ENCODE data around the gene NTRK1.

NTRK1 gene

DNA sequence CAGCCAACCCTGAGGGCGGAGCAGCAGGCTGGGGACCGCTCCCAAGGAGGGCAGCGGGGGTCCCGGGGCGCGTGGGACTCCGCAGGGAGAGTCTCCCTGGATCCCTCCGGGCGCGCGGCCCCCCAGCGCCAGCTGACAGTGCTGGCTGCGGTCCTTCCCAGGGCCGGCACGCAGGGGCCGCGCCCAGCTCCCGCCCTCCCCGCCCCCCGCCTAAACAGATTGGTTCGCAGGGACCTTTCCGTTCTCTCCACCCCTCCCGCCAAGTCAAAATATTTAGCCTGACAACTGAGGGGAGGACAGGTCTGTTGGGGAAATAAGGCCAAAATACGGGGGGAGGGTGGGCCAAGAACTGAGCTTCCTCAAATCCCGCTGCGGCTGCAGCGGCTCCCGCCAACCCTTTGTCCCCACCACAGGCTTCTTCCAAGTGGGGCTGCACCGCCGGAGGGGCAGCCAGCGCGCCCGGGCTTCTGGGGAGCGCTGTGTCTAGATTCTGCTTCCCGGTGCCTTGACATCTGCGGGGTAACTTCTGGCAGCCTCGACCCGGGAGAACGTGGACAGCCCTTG is 1.6 kb upstream of the NTRK1 start, which contains the start of gene INSRR:
INSRR (minus strand) TSS at position 159 of the 564 bp plus-strand sequence. CDS start 496 bp downstream, outside the sequence.
- DNase-seq = no peak

DNA sequence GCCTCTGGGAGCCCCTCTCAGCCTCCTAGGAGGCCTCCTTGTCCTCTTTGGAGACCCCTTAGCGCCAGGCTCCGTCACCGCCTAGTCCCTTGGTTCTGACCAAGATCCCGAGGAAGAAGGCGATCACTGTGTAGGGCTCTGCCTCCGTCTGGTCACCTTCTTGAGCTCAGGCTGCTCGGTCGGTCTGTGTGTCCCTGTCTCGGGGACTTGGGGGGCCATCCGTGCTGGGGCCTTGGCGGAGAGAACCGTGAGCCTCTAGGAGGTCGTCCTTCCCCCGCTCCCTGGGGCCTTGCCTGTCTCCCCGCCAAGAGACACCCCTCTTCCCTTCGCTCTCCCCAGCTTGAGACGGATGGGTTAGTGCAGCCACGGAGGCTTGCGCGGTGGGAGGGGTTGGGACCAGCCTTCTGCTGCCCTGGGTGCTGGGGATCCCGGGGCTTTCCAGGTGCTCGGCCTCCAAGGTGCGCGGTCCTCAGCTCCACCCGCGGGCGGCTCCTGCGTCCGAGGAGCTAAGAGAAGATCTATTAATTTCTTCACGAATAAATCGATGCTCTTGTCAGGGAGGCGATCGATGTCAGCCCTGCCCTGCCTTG is 1.0 kb upstream of the NTRK1 start:
- peak; percentile 5 for DNase-seq

DNA sequence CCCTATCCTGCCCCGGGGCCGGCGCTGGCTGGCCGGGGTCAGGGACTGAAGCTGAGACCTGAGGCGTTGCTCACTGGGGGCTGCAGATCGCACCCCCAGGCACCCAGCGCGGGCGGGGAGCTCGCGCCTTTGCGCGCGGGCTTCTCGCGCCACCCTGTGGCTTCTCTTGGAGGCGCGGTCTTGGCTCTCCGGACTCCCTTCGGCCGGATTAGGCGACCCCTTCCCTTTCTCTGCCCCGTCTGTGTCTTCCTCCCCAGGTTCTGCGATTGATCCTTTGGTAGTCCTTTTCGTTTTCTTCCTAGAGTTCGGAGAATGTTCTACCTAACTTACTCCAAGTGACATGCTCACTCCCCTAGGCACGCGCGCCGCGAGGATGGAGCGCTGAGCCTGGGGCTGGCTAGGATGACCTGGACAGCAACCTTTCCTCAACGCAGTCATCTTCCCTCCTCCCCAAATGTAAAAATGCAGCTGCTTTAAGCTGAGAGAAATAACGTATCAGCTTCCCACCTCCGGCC is 495 bp upstream of the NTRK1 start:
- peak; percentile 38 for DNase-seq

DNA sequence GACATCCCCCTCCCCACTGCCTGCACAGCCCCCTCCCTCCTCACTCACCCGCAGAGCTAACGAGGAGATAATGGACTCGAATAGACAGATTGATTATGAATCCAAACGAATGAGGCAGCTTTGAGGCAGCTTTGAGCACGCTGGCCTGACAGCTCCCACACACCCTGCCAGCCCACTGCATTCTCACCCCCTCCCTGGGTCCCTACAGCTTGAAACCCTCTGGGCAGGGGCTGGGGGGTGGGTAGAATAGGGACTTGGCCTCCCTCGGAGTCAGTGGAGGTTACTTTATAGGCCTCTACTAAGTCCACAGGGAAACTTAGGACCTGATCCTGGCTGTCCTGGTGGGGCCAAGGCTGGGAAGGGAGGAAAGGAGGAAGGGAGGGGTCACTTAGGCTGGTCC is 1.9 kb downstream of the NTRK1 start:
- no peak for DNase-seq

DNA sequence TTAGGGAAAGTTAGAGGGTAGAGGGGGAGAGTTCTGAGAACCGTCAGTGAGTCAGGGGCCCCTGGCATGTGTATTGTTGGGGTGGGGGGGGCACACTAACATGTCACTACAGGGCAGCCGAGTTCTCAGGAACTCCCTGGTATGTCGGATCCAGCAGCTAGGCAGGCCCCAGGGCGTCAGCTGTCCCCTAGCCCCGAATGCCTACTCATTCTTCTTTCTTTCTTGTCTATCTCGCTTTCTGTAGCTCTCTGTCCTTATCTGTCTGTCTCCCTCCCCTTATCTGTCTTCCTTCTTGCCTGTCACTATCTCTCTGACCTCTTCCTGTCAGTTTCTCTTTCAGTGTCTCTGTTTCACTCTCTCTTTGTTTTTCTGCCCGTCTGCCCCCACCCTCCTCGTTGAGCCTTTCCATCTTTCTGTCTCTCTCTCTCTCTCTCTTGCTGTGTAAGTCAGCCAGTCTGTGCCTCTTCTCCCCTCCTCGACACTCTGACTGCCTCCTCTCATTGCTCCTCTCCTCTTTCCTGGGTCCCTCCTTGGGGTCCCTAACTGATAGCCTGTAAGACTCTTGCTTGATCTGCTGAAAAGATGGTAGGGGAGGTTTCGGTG is 2.4 kb downstream of the NTRK1 start:
- DNase-seq = no peak

DNA sequence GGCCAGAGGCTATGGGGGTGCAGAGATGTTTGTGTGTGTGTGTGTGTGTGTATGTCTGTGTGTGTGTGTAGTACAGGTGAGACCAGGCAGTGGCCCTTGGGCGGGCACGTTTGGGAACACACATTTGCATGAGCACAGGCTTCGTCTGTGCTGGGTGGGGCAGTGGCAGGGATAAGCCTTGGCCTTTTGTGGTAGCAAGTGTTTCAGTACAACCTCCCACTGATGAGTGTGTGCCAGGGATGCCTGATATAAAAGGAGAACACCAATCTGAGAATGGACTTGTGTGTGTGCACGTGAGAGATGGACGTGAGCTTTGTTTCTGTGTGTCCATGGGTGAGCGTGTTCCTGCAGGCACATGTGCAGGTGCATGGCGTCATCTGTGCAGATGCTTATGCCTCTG is 3.0 kb downstream of the NTRK1 start:
- DNase-seq = no peak

DNA sequence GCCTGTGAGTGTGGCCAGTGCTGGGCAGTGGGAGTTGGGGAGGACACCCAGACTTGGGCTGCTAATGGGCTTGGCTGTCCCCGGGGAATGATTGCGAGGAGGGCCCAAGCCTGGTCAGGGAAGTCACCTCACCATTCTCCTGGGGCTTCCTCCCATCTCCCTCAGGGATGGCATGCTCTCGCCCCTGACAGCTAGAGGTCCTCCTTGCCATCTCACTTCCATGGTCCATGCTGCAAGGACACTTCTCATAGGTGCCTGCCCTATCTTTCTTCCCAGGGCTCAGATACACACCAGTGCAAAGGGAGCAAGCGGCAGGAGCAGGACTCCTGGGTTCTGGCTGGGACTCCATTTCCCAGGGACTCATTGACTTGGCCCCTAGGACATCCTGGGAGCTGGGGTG is 4.1 kb downstream of the NTRK1 start:
- no peak for DNase-seq

DNA sequence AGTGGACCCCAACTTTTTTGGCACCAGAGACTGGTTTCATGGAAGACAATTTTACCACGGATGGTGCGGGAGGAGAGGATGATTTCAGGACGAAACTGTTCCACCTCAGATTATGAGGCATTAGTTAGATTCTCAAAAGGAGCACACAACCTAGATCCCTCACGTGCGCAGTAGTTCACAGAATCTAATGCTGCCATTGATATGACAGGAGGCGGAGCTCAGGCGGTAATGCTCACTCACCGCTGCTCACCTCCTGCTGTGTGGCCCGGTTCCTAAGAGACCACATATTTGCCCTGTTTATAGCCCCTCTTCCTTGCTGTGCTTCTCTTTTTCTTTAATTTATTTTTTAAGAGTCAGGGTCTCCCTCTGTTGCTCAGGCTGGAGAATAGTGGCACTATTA is 4.6 kb downstream of the NTRK1 start:
- DNase-seq = no peak

DNA sequence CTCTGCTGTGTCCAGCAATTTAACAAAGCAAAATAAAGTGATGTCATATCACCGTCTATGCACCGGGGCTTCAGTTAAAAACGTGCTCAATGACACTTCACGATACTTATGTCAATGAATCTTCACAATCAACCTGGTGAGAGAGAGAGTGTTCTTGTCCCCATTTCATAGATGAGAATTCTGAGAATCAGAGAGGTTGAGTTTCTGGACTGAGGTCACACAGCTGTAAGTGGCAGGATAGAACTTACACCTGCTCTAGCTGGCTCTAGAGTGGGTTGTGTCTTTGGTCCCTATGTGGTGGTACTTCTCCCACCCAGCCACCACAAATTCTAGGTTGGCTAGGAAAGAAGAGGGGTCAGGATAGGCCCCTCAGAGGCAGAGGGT is 5.2 kb downstream of the NTRK1 start:
- no peak for DNase-seq

DNA sequence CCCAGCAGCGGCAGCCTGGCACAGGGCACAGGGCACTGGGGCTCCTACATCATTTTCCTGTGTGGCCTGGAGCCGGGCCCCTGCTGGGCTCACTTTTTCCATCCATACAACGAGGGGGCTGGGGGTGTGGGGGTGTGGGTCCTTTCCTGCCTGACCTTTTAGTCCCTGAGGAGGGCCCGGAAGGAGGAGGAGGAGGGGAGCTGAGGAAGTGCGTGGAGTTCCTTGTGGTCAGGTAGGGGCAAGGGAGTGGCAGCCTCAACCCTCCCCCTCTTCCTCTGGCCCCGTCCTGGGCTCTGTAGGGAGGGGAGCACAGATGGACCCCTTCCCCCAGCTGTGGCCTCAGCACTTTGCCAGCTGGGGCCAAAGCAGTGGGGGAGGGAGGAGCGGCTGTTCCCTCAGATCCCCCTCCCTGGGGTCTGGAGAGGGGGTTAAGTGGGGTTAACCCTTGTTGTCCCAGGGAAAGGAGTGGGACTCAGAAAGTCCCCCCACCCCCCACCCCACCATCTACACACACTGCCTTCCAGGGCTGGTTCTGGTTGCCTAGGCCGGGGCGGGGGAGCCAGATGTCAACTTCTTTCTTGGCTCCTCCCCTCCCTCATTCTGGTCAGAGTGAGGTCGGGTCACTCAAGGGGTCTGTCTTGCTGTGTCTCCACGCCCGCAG is 5.7 kb downstream of the NTRK1 start:
- no peak for DNase-seq

DNA sequence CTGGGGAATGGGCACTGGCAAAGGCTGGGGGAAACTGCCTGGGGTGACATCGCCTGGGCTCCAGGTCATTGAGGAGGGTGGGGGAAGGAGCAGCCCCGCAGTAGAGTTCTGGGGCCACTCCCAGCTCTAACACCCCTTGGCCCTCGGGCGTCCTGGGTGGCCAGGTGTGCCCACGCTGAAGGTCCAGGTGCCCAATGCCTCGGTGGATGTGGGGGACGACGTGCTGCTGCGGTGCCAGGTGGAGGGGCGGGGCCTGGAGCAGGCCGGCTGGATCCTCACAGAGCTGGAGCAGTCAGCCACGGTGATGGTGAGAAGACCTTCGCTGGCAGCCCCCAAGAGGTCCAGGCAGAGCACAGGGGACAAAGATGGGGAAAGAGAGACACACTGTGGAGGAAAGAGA is 7.7 kb downstream of the NTRK1 start:
- DNase-seq = no peak

DNA sequence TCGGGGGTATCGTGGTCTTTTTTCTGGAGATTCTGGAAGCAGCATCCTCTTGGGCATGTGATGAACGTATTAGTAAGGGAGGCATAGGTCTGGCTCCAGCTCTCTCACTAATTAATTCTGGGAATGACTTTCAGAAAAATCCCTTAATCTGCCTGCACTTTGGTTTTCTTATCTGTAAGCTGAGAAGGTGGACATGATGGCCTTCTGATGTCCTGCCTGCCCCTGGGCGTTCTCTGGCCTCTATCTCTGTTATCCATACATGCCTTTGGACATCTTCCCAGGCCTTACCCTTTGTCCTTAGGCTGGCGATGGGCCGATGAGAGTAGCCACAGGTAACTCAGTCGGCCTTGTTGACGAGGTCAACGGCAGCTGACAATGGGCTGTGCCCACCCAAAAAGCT is 8.8 kb downstream of the NTRK1 start:
- DNase-seq = no peak

DNA sequence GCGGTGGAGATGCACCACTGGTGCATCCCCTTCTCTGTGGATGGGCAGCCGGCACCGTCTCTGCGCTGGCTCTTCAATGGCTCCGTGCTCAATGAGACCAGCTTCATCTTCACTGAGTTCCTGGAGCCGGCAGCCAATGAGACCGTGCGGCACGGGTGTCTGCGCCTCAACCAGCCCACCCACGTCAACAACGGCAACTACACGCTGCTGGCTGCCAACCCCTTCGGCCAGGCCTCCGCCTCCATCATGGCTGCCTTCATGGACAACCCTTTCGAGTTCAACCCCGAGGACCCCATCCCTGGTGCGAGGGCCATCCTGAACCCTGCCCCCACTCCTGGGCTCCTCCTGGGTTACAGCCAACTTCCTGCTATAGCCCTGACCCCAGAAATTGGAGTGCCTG is 13.0 kb downstream of the NTRK1 start:
- DNase-seq = no peak

DNA sequence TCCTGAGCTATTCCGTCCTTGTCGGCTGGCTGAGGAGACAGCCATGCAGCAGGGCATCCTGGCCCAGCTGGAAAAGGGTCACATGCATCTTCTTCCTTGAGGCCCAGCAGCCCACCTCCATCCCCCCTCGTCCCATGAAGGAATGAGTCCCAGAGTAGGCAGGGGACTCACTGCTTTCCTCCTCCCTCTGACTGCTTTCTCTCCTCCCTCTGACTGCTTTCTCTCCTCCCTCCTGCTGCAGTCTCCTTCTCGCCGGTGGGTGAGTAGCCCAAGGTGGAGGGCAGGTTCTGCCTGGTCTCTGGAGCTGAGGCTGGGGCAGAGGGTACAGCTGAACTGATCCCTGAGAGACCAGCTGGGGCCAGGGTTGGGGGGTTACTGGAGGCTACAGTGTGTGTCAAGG is 13.5 kb downstream of the NTRK1 start:
- no peak for DNase-seq

DNA sequence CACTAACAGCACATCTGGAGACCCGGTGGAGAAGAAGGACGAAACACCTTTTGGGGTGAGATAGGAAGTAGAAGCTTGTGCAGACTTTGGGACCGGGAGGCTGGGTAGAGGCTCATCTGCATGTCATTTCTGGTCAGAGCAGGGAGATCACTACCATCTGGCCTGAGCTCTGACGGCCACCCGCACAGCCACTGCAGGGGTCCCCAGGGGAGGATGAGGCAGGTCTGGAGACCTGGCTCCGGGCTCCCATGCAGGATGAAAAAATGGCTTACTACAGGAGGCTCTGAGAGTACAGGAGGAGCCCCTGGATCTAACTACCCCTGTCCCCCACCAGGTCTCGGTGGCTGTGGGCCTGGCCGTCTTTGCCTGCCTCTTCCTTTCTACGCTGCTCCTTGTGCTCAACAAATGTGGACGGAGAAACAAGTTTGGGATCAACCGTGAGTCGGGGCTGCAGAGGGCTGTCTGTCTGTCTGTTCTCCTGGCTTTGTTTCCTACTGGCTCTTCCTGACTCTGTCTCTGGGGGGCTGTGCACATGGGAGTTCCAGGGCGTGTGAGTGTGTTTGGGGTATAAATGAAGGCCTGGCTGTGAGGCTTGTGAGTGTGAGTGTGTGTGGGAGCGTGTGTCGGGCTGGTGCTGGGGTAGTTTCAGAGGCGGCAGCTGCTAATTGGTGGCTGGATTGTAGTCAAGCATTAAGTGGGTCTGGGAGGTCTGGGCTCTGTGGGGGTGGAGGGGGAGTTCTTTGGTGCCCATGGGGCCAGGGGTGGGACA is 14.1 kb downstream of the NTRK1 start:
- DNase-seq = no peak

DNA sequence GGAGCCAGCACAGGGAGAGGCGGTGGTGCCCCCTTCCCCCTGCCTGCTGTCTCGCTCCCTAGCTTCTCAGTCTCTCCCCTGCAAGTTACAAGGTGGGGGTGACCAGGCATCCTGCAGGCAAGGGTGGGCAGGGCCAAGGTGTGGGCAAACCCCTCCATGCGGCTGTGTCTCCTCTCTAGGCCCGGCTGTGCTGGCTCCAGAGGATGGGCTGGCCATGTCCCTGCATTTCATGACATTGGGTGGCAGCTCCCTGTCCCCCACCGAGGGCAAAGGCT is 14.6 kb downstream of the NTRK1 start:
- DNase-seq = no peak

DNA sequence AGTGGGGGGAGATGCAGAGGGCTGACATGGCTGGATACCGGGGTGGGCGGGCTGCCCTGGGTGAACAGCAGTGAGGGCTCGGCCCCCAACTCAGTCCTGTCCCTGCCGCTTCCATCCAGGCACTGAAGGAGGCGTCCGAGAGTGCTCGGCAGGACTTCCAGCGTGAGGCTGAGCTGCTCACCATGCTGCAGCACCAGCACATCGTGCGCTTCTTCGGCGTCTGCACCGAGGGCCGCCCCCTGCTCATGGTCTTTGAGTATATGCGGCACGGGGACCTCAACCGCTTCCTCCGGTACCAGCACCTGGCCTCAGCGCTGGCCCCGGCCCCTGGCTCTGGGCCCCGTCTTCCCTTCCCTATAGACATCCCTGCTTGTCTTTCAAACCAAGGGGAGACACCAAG is 15.6 kb downstream of the NTRK1 start:
- no peak for DNase-seq

DNA sequence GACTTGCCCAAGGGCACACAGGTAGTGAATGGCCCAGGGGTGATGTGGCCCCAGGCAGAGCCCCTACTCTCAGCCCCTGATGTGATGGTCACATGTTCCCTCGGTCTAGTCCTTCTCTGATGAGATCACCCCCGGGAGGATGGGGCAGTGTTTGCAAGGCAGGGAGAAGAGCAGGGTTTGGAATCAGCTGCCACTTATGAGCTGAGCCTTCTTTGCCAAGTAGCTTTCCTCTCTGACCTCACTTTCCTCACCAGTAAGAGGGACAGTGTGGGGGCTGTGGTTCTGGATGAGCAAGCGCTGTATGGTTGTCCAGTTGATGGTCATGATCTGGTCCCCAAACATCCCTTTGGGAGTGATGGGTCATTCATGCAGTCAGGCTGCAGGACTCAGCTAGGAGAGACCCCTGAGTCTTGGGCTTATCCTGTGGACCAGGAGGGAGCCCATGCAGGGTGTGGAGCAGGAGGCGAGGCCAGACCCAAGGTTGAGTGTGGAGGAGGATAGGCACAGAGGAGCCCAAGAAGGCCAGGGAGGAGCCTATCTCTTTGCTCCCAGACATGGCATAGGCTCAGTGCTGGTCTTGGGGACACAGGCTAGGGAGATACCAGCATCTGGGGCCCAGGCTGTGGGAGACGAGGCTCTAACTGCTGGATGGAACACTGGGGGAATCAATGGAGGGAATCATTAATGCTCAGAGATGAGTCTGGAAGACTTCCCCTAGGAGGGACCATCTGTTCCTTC is 16.9 kb downstream of the NTRK1 start:
- no peak for DNase-seq

DNA sequence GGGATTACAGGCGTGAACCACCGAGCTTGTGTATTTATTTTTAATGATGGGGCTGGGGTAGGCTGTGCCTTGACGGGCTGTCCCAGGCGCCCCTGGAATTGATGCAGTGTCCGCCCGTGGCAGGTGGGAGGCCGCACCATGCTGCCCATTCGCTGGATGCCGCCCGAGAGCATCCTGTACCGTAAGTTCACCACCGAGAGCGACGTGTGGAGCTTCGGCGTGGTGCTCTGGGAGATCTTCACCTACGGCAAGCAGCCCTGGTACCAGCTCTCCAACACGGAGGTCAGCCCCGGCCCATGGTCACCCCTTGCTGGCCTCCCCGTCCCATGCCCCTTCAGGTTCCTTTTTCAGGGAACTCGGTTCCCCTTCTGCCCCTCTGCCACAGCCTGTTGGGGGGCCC is 19.2 kb downstream of the NTRK1 start:
- no peak for DNase-seq

DNA sequence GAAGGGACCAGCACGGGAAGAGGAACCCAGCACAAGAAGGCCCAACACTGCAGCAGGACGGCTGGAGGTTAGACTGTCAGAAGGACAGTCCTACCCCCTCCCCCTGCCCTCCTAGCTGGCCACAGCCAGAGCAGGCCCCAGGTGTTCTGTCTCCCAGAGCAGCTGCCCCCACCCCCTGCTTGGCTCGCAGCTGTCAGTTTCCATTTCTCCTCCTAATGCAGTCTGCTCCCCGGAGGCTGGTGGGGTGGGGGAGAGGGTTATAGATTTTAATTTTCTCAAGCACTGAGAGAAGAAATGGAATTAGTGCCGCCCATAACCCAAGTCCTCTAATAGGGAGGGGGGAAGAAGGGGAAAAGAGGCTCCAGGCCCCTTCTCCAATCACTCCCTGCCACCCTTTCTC is 19.8 kb downstream of the NTRK1 start:
- DNase-seq = no peak

DNA sequence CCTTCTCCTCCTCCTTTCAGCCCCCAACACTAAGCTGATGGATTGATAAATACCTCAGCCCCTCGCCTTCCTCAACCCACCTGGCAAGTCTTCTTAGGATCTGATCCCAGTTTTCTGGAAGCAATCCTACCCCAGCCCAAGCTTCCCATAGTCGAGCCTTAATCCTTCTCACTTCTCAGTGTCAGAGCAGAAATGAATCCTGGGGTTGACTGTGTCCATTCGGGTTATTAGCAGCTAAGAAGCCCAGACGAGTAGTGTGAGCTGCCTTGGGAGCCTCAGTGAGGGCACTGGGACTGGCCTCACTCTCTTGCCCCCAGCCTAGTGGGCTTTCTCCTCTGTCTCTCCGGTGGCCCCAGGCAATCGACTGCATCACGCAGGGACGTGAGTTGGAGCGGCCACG is 20.4 kb downstream of the NTRK1 start:
- DNase-seq = no peak

DNA sequence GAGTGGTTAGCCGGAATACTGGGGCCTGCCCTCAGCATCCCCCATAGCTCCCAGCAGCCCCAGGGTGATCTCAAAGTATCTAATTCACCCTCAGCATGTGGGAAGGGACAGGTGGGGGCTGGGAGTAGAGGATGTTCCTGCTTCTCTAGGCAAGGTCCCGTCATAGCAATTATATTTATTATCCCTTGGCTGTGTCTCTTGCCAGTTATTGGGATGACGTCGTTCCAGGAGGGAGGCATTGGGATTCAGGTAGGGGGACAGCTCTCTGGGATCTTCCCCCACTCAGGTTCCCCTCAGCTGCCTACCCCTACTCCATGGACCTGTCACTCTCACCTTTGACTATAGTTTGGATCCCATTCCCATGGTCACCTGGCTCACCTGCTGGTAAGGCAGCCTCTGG is 21.0 kb downstream of the NTRK1 start:
- DNase-seq = no peak

DNA sequence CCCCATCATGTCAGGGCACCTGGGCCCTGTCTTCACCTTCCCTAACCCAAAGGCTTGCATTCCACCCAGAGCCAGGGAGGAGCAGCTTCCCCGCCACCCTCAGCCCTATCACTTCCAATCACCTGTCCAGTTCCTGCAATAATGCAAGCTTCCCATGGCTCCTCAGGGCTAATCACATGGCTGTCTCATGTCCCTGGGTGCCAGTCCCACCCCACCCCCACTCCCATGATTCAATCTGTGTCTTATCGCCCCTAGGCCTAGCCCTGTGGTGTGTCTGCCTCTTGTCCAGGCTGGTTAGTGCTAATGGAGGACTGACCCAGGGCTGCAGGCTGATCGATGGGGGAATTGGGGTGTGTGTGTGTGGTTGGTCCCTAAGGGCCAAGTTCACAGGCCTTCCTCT is 21.9 kb downstream of the NTRK1 start:
- no peak for DNase-seq
